ENCODE data around the gene HELZ.
"Not testable (repeated sequence)": the region's sequence is repeated elsewhere in the genome, so short reads cannot be mapped to it uniquely, and the experiment has no call there.

The HELZ gene

DNA sequence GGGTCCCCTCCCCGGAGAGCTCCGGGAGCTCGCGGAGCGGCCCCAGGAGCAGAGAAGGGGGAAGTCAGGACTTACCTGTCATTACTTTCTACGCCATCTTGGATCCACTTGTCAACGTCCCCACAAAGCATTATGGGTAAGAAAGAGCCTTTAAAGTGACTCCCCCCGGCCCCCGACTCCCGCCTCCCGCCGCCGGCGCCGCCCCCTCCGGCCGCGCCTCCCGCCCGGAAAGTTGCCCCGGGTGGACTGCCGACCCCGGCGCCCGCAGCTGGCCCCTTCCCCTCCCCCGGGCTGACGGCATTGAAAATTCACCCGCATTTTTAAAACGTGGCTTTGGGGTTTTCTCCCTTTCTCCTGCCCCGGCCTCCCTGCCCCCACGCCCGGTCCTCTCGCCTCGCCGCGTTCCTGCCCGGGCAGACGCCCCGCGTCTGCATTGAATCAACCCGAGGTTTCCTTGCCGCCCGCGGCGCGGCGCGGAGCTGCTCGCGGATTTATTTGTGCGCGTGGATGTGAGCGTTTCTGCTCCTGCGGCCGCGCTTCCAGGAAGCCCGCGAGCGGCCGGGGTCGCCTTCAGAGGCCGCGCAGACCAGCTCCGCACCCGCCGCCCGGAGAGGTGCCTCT lies at the start of gene HELZ:
HELZ (minus strand) TSS at position 124 of the 621 bp plus-strand sequence. CDS start 26,392 bp downstream, outside the sequence.
- peak; percentile 88 for DNase-seq

- DNase-seq = peak; percentile 72
These were observed 48.5 kb upstream of the HELZ start for GRCh38 chr17:67293251-67294203.

DNA sequence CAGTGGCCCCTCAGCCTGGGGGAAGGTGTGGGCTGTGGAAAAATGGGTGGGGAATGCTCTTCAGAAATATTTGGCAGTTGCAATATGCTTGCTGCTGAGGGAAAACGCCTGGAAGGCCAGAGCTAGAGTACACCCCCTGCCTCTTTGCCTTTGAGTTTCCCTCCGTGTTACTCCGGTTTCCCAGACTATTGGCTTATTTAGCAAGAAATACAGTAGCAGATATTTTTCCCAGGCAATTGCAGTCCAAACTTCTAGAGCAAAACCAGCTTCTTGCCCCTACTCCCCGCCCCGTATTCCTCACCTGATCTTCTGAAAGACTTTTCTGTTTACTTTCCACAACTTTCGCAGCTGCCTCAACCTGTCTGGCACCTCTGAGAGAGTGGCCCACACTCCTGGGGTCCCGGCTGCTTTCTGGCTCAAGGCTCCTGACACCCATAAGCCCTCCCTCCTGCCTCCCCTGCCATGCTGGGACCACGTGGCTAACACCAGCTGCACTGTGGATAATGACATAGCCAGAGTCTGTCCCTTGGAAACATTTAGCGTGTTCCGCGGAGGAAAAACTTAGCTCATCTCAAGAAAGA lies 45.8 kb upstream of the HELZ start:
- no peak for DNase-seq

DNA sequence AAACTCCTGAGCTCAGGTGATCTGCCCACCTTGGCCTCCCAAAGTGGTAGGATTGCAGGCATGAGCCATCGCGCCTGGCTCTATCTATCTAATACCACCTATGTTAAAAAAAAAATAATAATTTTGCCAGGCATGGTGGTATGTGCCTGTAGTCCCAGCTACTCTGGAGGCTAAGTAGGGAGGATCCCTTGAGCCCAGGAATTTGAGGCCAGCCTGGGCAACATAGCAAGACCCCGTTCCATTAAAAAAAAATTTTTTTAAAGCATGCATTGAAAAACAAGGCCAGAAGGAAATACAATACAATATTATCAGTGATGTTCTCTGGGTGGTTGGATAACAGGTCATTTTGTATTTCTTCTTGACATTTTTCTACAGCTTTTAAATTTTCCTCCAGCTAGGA lies 45.2 kb upstream of the HELZ start:
- DNase-seq = no peak

- no peak for DNase-seq
These were observed 44.3 kb upstream of the HELZ start for GRCh38 chr17:67289181-67289876.

DNA sequence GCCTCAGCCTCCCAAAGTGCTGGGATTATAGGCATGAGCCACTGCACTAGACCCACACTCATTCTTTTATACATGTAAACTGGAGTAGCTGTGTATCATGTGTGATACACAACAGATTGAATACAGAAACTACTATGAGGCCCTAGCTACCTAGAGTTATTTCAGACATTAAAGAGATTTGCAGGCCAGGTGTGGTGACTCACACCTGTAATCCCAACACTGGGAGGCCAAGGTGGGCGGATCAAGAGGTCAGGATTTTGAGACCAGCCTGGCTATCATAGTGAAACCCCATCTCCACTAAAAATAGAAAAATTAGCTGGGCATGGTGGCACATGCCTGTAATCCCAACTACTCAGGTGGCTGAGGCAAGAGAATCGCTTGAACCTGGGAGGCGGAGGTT lies 41.8 kb upstream of the HELZ start:
- DNase-seq = not testable (repeated sequence)

DNA sequence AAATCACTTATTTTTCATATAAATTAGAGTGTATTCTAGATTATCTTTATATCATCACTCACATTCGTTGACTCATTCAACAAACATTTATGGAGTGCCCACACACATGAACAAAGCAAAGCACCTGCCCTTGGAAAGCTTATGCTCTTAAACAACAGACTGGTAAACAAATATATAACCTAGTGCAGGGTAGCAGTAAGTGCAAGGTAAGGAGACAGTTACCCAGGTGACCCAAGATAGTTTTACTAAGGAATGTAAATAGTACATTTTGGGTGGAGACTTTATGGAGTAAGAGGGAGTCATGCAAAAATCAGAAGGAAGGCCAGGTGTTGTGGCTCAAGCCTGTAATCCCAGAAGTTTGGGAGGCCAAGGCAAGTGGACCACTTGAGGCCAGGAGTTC lies 40.4 kb upstream of the HELZ start:
- DNase-seq = no peak

- no peak for DNase-seq
These were observed 38.9 kb upstream of the HELZ start for GRCh38 chr17:67283731-67284516.

GRCh38 chr17:67281743-67282142 lies 36.7 kb upstream of the HELZ start:
- DNase-seq = no peak

DNA sequence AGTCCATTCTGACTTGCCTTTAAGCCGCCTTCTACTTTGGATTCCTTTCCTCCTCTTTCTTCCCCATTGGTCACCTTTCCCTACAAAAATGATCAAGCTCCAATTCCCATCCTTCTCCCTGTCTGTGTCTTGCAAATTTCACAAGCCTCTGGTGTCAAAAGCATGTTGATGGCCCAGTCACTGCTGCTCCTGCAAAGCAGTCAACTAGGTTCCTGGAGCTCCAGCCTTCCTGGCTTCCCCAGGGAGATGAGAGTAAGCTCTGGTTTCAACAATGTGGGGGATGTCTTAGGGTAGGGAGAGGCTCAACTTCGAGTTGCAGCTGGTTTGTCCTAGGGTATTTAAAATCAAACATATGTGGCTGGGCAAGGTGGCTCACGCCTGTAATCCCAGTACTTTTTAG lies 36.1 kb upstream of the HELZ start:
- no peak for DNase-seq

DNA sequence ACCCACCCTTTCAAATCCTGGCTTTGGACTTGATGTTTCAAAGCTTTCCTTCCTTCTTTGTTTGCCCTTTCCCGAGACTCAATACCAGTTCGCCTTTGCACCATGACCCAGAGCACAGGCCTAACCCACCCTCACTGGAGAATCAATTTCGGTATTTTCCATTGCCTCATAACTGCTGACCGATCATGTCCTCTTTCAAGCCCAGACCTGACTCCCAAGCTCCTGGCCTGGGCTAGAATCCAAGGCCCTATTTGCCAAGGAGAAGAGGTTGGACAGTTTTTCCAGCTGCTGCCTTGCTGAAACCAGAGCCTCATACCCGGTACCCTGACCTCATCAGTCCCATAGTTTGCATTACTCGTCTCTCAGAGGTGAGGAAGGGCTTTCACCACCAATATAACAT lies 35.3 kb upstream of the HELZ start:
- no peak for DNase-seq

GRCh38 chr17:67279115-67279514 lies 34.1 kb upstream of the HELZ start:
- DNase-seq = no peak

DNA sequence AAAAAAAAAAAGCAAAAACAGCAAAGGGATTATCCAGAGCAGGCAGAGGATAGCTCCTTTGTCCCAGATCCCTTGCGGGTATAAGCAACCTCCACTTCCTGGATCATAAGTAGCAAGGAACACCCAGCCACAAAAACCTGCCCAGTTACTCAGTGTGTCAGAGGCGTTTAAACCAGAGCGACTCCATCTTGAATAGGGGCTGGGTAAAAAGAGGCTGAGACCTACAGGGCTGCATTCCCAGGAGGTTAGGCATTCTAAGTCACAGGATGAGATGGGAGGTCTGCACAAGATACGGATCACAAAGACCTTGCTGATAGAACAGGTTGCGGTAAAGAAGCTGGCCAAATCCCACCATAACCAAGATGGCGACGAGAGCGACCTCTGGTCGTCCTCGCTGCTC lies 33.4 kb upstream of the HELZ start:
- no peak for DNase-seq

DNA sequence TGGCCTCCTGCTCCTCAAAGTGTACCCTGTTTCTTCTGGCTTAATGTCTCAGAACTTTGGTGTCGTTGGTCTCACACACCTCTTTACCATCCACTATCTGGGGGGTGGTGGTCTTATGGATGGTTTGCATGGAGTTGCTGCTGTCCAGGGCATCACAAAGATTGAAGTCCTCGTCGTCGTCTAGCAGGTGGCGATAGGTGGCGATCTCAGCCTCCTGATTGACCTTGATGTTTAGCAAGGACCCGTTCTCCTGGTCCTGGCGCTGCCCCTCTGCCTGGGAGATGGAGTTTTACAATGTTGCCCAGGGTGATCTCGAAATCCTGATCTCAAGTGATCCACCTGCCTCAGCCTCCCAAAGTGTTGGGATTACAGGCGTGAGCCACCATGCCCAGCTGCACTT lies 31.1 kb upstream of the HELZ start:
- DNase-seq = no peak

DNA sequence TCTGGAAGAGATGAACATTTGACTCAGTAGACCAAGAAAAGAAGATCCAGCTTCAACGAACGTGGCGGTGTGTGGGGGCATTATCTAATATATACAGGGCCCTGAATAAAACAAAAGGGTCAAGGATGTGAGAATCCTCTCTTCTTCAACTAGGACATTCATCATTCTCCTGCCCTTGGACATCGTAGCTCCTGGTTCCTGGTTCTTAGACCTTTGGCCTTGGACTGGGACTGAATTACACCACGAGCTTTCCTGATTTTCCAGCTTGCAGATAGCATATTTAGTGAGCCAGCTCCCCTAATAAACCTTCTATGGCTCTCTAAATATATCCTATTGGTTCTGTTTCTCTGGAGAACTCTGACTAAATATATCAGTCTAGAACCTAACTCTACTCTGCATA lies 29.5 kb upstream of the HELZ start:
- no peak for DNase-seq

DNA sequence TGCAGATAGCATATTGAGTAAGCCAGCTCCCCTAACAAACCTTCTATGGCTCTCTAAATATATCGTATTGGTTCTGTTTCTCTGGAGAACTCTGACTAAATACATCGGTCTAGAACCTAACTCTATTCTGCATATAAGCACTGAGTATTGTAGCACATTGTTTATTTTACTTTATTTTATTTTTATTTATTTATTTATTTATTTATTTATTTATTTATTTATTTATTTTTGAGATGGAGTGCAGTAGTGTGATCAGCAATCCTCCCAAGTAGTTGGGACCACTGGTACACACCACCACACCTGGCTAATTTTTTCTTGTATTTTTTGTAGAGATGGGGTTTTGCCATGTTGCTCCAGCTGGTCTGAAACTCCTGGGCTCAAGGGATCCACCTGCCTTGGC lies 28.9 kb upstream of the HELZ start:
- no peak for DNase-seq

DNA sequence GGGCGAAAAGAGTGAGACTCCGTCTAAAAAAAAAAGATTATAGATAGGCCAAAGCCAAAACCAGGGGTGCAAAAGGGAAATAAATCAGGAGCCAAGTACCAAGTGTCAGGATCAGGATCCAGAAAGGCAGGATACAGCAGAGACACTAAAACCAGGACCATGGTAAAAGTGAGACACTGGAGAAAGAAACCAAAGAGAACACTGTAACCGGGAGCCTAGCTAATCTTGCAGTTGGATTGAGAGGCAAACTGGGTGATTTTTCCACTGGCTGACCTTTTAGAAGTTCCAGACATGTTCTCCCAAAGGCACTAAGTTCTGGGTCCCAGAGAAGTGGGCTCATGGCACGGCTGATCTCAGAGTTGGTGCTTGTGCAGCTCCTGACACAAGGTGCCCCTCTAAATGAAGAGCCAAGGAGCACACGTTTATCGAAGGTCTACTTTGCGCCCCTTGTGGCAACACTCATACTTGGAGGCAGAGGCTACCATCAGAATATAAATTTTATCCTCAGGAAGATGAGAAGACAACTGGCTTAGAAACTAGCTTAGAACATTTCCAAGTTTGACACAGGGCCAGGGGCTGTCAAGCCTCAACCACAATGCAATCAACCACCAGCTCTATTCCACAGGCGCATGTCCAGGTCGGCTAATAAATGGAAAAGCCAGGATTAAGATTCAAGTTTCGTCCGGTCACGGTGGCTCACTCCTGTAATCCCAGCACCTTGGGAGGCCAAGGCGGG lies 27.5 kb upstream of the HELZ start:
- DNase-seq = peak; percentile 34

DNA sequence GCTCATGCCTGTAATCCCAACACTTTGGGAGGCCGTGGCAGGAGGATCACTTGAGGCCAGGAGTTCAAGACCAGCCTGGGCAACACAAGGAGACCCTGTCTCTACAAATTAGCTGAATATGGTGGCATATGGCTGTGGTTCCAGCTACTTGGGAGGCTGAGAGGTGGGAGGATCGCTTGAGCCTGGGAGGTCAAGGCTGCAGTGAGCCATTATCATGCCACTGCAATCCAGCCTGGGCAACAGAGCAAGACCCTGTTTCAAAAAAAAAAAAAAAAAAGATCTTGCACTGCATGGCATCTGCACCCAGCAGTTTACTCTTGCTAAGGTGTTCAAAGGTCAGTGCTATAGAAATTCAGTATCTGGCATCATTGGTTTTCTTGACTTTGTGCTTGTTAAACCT lies 26.2 kb upstream of the HELZ start:
- not testable (repeated sequence) for DNase-seq

- no peak for DNase-seq
These were observed 25.4 kb upstream of the HELZ start for GRCh38 chr17:67270416-67270815.

- DNase-seq = no peak
These were observed 21.5 kb upstream of the HELZ start for GRCh38 chr17:67266496-67266895.

- no peak for DNase-seq
These were observed 20.5 kb upstream of the HELZ start for GRCh38 chr17:67265436-67266019.
